B cell (primary cell): Measurements from ENCODE around the gene FAM117B. TPM values are rescaled to one million over a fixed set of nuclear protein-coding genes. Genes with fewer than 3 reads are reported as not detected.

Experiments used
- ATAC-seq: fragments of 200-7000 bp; cut with Tn5 transposase; one replicate; pipeline ENCODE4 v1.10.0; 2021; ENCODE audit warnings: low read depth, mild to moderate bottlenecking, moderate number of reproducible peaks, moderate library complexity
- CTCF ChIA-PET: fragments of 350-600 bp; sonication (Branson Sonifier 250); formaldehyde crosslinking; loops from one replicate; lab custom pipeline; 2021; ENCODE audit warnings: antibody characterized with exemption, inconsistent platforms; lab: Charles Lee
- POLR2A ChIA-PET: fragments of 350-600 bp; sonication (Branson Sonifier 250); formaldehyde crosslinking; loops from one replicate; lab custom pipeline; 2021; ENCODE audit warnings: antibody characterized with exemption; lab: Charles Lee
- DNase-seq: peaks from one replicate; pipeline ENCODE4 v3.0.0; 2013
- H2AFZ ChIP-seq: 2 replicates; pipeline ENCODE4 v1.6.1; 2012; ENCODE audit warnings: mild to moderate bottlenecking, low read depth, low read length; ENCODE audit not compliant: insufficient read depth, poor library complexity, severe bottlenecking
- H3K27ac ChIP-seq, 2 donors: 1 replicate in 1 of 2; 2 replicates in 1 of 2; pipeline ENCODE4 v1.5.1; 2012 to 2013; ENCODE audit warnings: low read length in 2 of 2, mild to moderate bottlenecking in 2 of 2, moderate library complexity in 1 of 2
- H3K27me3 ChIP-seq, 4 experiments: fragments of 200-600 bp in 1 of 4; sonication (generic) in 1 of 4; replicated peaks in 1 of 4; 1 replicate in 2 of 4; 2 replicates in 2 of 4; pipeline versions ENCODE4 v1.6.1 to v1.7.0; 2013 to 2016; ENCODE audit warnings: low read length in 3 of 4, mild to moderate bottlenecking in 2 of 4, mixed read lengths in 1 of 4, moderate library complexity in 1 of 4; ENCODE audit not compliant: insufficient read depth in 4 of 4, control insufficient read depth in 3 of 4; ENCODE audit errors: control extremely low read depth in 1 of 4
- H3K36me3 ChIP-seq, 2 experiments: replicated peaks in 1 of 2; 1 replicate in 1 of 2; 2 replicates in 1 of 2; pipeline versions ENCODE4 v1.6.1 to v1.7.1; 2013; ENCODE audit warnings: low read length in 1 of 2; ENCODE audit not compliant: insufficient read depth in 2 of 2, control insufficient read depth in 1 of 2; ENCODE audit errors: control extremely low read depth in 1 of 2, extremely low read depth in 1 of 2
- H3K4me1 ChIP-seq, 2 donors: fragments of 200-600 bp in 1 of 2; sonication (generic) in 1 of 2; 1 replicate in 1 of 2; 2 replicates in 1 of 2; pipeline versions ENCODE4 v1.5.1 to v1.6.1; 2013 to 2017; ENCODE audit warnings: low read length in 2 of 2; ENCODE audit not compliant: control insufficient read depth in 2 of 2, insufficient read depth in 2 of 2
- H3K4me2 ChIP-seq: replicated peaks from 2 replicates; pipeline ENCODE3; 2012; ENCODE audit warnings: mild to moderate bottlenecking, low read depth, low read length; ENCODE audit not compliant: poor library complexity, severe bottlenecking
- H3K4me3 ChIP-seq, 5 experiments: fragments of 200-600 bp in 1 of 5; sonication (generic) in 1 of 5; 1 replicate in 3 of 5; 2 replicates in 2 of 5; pipeline versions ENCODE4 v1.5.1 to v1.7.0; 2011 to 2016; ENCODE audit warnings: low read length in 4 of 5, mild to moderate bottlenecking in 4 of 5, low read depth in 2 of 5, control low read depth in 1 of 5, moderate library complexity in 1 of 5; ENCODE audit not compliant: insufficient read depth in 1 of 5; ENCODE audit errors: control extremely low read depth in 1 of 5, extremely low read depth in 1 of 5
- H3K79me2 ChIP-seq: fragments of 200-600 bp; sonication (generic); one replicate; pipeline ENCODE4 v1.6.0; 2016; ENCODE audit warnings: low read length; ENCODE audit not compliant: control insufficient read depth, insufficient read depth
- H3K9ac ChIP-seq: fragments of 200-600 bp; sonication (generic); 2 replicates; pipeline ENCODE4 v1.6.1; 2017; ENCODE audit warnings: mild to moderate bottlenecking, low read length, moderate library complexity
- H3K9me3 ChIP-seq, 3 donors: one replicate each; pipeline versions ENCODE4 v1.6.1 to v1.7.1; 2013; ENCODE audit warnings: low read length in 2 of 3; ENCODE audit not compliant: control insufficient read depth in 2 of 3, insufficient read depth in 1 of 3; ENCODE audit errors: control extremely low read depth in 1 of 3
- H4K20me1 ChIP-seq: 2 replicates; pipeline ENCODE4 v1.6.0; 2012; ENCODE audit warnings: mild to moderate bottlenecking, low read length; ENCODE audit not compliant: insufficient read depth, control insufficient read depth, poor library complexity, severe bottlenecking
- H3K27ac Mint-ChIP-seq: one replicate; pipeline ENCODE4 v1.8.0; 2021; ENCODE audit warnings: mixed read lengths
- H3K27me3 Mint-ChIP-seq: one replicate; pipeline ENCODE4 v1.8.0; 2021; ENCODE audit warnings: mixed read lengths
- H3K4me1 Mint-ChIP-seq: one replicate; pipeline ENCODE4 v1.8.0; 2021; ENCODE audit warnings: mixed read lengths
- H3K4me3 Mint-ChIP-seq: one replicate; pipeline ENCODE4 v1.8.0; 2021; ENCODE audit warnings: mixed read lengths
- H3K9me3 Mint-ChIP-seq: one replicate; pipeline ENCODE4 v1.8.0; 2022; ENCODE audit warnings: mixed read lengths; ENCODE audit not compliant: insufficient read depth
- CTCF ChIP-seq: fragments of 200-600 bp; IDR thresholded peaks from one replicate; pipeline ENCODE4 v1.8.0; 2022; ENCODE audit warnings: antibody characterized with exemption, mild to moderate bottlenecking
- EZH2 ChIP-seq: IDR thresholded peaks from 2 replicates; pipeline ENCODE4 v1.6.1; 2012; ENCODE audit warnings: borderline replicate concordance, low read depth, mild to moderate bottlenecking, moderate library complexity, low read length; ENCODE audit not compliant: insufficient read depth, poor library complexity, severe bottlenecking
- WGBS: methylation state at CpG from one replicate; pipeline ENCODE4 v1.1.5; 2013; ENCODE audit warnings: missing lambda C conversion rate; ENCODE audit not compliant: insufficient coverage; 5-methylcytosine and 5-hydroxymethylcytosine counted together
- intact Hi-C: fragments of 100-400 bp; cut with micrococcal nuclease; formaldehyde crosslinking; loops from one replicate; pipeline ENCODE4 v1.10.0; 2022
- polyA minus RNA-seq: library from RNA; depleted of rRNA, polyadenylated mRNA; stranded (reverse); fragments of >200 nt; gene quantifications from 2 replicates; pipeline ENCODE4 v1.2.3, GENCODE V29; 2012
- polyA plus RNA-seq: library from polyadenylated mRNA; depleted of rRNA; stranded (reverse); fragments of >200 nt; gene quantifications from 2 replicates; pipeline ENCODE4 v1.2.3, GENCODE V29; 2012
- total RNA-seq, 2 donors: library from RNA; stranded (reverse); fragments of 120-200 nt in 1 of 2; gene quantifications; 1 replicate in 1 of 2; 2 replicates in 1 of 2; pipeline versions ENCODE4 v1.2.3 to v1.2.4, GENCODE V29; 2013 to 2022

Gene FAM117B
- total RNA-seq: 50.1 and 50.4 TPM in 2 replicates
- 29.9 TPM for total RNA-seq (2013)
- polyA plus RNA-seq: 11.5 and 14.1 TPM in 2 replicates
- polyA minus RNA-seq: 19.7 and 32.1 TPM in 2 replicates

- peaks cover 46% of the 10 kb centered on the region for H3K4me1 Mint-ChIP-seq
- H3K79me2 ChIP-seq: peaks cover 61% of the 10 kb centered on the region
- peak within 1 kb of the TSS; percentile 89 for H3K4me2 ChIP-seq
- WGBS: under 1% methylated on average over 61 of the region's 80 CpGs
- ATAC-seq: peak; percentile 86
- H2AFZ ChIP-seq: peak within 1 kb of the TSS; percentile 88
- CTCF ChIA-PET: interaction anchor here (0.5 to 5.2 kb wide), 13 partner anchors 13 to 390 kb away, joined by 3 to 57 read pairs (median 4); no protein-coding TSS in a partner anchor
- intact Hi-C loops: loop anchor here (1.0 to 2.0 kb wide), 4 partner anchors 32 to 380 kb away; partner anchors contain the start of genes NBEAL1 and WDR12
- peak within 1 kb of the TSS; percentile 100 for H3K27ac Mint-ChIP-seq
- H3K4me3 ChIP-seq: peak within 1 kb of the TSS; percentile 73 to 98 (median 87)
- H3K36me3 ChIP-seq: peaks cover 0 to 4% of the 10 kb centered on the region in 2 experiments
- TF ChIP-seq EZH2: no peak
- TF ChIP-seq CTCF: no peak
- peak within 1 kb of the TSS; percentile 99 for H3K4me3 Mint-ChIP-seq
- no peaks in the 10 kb centered on the region for H3K27me3 Mint-ChIP-seq
- no peaks in the 10 kb centered on the region for H4K20me1 ChIP-seq
- POLR2A ChIA-PET: interaction anchor here (0.6 to 3.1 kb wide), 18 partner anchors 9 to 381 kb away, joined by 3 to 35 read pairs (median 4); no protein-coding TSS in a partner anchor
- H3K9me3 ChIP-seq: peaks cover 0 to 1% (median 0%) of the 10 kb centered on the region in 3 donors
- DNase-seq: peak; percentile 98
- no peaks in the 10 kb centered on the region for H3K9me3 Mint-ChIP-seq
- peak within 1 kb of the TSS; percentile 87 to 93 for H3K27ac ChIP-seq
- H3K27me3 ChIP-seq: no peaks in the 10 kb centered on the region
- peak within 1 kb of the TSS; percentile 96 for H3K9ac ChIP-seq
- H3K4me1 ChIP-seq: peaks cover 40 to 43% of the 10 kb centered on the region in 2 donors
These were observed at the start of gene FAM117B for GRCh38 chr2:202634556-202635427. Gene FAM117B (plus strand): TSS chr2:202634969. CDS start chr2:202635188, 219 bp downstream.
